HG03025 (cell line): ENCODE measurements around the gene CARS1.

ENCODE experiments used
- ATAC-seq: cut with Tn5 transposase; IDR thresholded peaks from one replicate; pipeline ENCODE4 v1.9.1; 2021; ENCODE audit warnings: mild to moderate bottlenecking, moderate library complexity; ENCODE audit not compliant: unreplicated experiment, low FRiP score

CARS1 gene

DNA sequence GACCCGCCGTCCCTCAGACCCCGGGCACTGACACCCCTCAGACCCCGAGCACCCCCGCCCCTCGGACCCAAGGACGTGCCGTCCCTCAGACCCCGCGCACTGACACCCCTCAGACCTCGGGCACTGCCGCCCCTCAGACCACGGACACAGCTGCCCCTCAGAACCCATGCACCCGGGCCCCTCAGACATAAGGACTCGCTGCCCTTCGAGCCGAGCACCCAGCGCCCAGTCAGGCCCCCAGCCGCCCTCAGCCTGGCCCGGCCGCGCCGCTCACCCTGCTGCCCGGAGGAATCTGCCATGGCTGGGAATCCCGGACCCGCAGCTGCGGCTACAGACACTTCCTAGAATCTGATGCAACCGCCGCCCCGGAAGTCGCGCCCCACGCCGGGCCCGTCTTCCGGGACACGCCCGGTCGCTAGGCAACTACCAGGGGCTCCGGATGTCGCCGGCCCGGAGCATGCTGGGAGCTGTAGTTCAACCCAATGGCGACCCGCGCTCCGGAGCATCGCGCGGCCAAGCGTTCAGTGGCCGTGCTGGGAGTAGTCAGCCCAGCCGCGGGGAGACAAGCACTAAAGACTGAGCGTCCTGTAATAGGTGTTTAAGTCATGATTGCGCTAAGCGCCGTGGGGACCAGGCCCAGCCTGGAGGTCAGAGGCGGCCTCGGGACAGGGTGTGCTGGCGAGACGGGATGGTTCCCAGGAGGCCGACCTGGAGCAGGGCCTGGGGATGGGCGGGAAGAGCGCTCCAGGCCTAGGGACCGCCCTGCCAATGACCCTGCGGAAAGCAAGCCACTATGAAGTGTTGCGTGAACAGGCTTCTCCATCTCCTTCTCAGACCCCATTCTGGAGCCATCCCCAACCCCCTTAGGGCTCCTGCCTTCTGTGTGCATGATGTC lies at the start of gene CARS1:
Gene CARS1 (minus strand): TSS at position 355 of the 895 bp plus-strand sequence. CDS start 56 bp downstream, at position 299.
- ATAC-seq = peak; percentile 96

- ATAC-seq = no peak
These were observed 48.8 kb upstream of the CARS1 start for GRCh38 chr11:3105791-3106735.

DNA sequence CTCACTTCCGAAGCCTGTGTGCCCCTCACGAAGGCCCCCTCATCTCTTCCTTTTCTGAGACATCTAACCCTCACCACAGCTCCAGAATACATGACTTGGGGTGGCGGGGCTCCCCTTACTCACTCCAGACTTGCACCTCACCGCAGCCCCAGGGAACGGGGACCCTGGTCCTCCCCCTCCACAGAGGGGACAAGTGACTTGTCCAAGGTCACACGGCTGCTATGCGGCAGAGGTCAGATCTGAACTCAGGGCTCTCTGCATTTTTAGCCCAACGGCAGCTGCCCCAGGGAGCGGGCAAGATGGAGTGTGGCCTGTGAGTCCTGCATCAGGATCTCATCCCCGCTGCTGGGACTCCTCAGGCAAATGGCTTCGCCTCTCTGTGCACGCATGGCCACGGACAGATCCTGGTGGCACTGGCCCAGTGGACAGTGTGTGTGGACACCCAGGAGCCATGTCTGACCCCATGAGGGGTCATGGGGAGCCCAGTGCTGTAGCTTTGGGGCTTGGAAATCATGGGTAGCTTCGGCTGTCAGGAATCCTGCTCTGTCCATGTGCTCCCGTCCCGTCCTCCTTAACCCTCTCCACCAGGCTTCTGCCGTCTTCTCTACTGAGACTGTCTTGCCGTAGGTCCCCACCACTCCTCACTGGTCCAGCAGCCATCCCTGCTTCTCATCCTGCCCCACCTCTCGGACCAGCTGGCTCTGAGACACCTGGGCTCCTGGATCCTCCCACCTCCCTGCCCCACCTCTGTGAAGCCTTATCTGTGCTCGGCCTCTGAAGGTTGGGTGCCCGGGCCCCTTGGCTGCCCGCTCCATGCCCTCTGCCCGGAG lies 48.0 kb upstream of the CARS1 start:
- ATAC-seq = no peak

DNA sequence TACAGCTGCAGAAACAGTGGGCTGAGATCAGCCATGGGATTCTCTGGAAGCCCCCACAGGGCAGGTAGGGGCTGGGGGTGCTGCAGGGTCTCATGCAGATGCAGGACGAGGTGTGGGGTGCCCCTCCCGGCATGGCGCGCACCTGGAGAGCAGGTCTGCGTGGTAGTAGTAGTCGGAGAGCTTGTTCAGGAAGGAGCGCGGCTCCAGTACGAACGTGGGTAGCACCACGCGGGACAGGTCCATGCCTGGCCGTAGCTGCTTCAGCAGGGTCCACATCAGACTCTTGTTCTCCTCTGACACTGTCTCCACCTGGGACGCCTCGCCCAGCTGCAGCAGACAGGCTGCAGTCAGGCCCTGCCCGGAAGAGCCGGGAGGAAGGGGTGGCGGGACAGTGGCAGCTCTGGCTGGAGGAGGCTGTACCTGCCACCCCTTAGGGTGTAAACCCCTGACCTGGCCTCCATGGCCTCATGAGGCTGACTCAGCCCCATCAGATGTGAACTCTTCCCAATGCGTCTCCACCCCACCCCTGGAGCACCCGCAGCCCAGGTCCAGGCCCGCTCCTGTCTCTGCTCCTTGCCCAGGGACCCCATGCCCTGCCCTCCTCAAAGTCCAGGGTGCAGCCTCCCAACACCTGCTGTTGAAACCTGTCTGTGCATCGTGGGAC lies 47.0 kb upstream of the CARS1 start:
- no peak for ATAC-seq

DNA sequence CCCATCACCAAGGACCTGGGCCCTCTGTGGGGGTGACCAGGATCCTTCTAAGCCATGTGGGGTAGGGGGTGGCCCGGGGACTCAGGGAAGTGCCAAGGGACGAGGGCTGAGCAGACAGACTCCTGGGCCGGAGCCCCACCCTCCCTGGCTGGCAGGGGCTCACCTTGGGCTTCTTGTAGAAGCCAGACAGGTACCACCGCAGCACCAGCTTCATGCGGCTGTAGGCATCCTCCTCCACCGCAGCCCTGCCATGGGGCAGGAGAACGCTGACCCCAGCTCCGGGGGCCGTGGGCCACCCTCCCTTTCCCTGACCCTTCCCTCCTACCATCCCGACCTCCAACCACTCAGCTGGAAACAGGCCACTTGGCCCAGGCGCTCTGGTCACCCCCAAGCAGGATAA lies 45.9 kb upstream of the CARS1 start:
- ATAC-seq = no peak

- no peak for ATAC-seq
These were observed 45.4 kb upstream of the CARS1 start for GRCh38 chr11:3102641-3102921.

- ATAC-seq = no peak
These were observed 44.9 kb upstream of the CARS1 start for GRCh38 chr11:3101921-3102640.

- ATAC-seq = no peak
These were observed 42.0 kb upstream of the CARS1 start for GRCh38 chr11:3099178-3099577.

DNA sequence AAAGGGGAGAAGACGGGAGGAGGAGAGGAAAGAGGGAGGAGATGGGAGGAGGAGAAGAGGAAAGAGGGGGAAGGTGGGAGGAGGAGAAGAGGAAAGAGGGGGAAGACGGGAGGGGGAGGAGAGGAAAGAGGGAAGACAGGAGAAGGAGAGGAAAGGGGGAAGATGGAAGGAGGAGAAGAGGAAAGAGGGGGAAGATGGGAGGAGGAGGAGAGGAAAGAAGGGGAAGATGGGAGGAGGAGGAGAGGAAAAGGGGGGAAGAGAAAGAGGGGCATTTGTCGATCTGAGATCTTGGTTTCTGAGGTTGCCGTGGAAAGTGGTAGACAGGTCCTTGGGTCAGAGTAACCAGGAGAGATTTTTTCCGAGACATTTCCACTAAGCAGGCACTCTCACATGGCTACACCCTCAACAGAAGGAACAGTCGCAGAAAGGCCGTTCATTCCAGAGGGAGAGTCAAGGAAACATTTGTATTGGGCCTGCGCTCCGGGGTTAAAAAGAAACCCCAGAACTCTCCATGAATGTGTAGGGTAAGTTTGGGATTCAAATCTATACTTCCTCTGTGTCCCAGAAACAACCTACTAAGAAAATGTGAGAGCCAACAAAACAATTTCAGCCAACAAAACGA lies 39.8 kb upstream of the CARS1 start:
- ATAC-seq = no peak

DNA sequence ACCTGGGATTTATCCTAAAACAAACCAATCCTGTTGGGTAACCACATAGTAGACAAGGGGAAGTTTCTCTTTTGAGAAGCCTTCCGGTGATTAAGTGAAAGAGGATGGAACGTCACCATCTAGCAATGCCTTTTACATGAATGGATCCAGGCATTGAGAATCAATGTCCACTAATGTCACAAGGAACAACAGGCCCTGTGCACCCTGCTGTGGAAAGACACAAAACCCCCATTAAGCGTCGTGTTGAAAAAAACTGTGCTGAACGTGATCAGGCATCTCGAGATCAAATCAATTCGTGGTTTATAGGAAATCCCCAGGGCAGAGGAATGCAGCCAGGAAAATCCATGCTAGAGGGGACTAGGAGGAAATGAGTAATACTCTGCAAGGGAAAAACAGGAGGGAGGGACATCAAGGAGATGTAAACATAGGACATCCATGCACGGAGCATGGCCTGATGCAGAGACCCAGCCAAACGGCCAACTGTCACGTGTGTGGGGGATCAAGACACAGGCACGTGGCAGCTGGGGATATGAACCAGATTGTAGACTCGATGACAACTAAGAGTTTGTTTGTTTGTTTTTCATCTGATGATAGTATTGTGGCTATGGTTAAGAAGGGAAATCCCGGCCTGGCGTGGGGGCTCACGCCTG lies 38.6 kb upstream of the CARS1 start:
- no peak for ATAC-seq

- no peak for ATAC-seq
These were observed 37.1 kb upstream of the CARS1 start for GRCh38 chr11:3094223-3094824.

DNA sequence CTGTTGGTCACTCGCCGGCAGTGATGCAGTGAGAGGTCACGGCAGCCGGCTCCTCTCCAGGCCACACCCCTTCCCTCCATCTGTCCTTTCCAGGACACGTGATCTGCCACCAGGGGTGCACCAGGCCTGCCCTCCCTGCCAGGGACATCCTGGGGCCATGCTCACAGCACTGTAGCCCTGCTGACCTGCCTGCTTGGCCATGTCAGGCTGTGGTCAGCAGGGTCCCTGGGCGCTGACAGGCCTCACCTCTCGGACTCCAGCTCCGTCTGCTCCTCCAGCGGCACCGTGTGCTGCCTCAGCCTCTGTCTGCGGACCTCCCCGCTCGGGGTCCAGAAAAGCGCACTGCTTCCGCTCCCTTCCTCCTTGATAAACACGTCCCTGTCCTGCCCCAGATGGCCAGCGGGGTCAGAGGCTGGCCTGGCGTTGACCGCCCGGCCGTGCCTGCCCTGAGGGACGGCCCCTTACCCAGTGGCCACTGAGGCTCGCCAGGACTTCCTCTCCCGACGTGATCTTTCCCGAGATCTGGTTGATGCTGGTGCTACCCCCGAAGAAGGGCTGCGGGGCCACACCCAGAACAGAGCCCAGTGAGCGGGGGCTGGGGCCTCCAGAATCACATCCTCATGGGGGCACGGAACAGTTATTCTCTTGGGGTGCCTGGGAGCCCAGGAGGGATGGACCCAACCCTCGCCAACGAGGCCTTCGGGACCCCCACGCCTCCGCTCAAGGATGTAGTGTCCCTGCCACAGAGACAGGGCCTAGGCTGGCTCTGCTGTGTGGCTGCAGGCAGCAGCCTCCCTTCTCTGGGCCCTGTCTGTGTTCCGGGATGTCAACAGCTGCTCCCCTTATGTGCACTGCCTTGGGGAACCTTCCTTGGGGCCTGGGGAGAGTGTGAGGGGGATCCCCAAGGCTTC lies 36.3 kb upstream of the CARS1 start:
- no peak for ATAC-seq

DNA sequence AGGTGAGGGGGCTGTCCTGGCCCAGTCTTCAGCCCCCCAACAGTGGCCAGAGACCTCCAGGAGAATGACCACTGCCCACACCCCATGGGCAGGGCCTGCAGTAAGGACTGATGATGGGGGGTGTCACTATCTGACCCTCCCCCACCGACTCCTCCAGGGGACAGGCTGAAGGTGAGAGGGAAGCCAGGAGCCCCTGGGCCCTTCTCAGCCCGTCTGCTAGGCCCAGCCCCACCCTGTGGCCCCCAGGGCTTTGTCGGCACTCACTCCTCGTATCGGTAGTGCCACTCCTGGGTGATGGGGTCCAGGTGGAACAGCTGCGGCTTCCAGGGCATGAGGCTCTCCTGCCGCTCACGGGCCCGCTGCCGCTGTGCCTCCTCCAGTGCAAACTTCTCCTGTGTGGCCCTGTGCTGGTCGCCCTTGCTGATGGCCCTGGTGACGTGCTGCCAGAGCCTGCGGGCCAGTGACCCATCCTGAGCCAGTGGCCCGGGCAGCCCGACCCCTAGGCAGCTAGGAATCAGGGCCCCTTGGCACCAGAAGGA lies 35.4 kb upstream of the CARS1 start:
- ATAC-seq = no peak

GRCh38 chr11:3091846-3092602 lies 34.8 kb upstream of the CARS1 start:
- no peak for ATAC-seq

- no peak for ATAC-seq
These were observed 34.0 kb upstream of the CARS1 start for GRCh38 chr11:3091081-3091845.
